T-cell (primary cell): ENCODE measurements around the gene ZBED2. TPM values are rescaled to one million over a fixed set of nuclear protein-coding genes. Genes with fewer than 3 reads are reported as not detected.

Experiments used
- ATAC-seq, 4 experiments: fragments of 200-7000 bp in 3 of 4; fragments of 150-1000 bp in 1 of 4; cut with Tn5 transposase; replicated peaks in 1 of 4; 1 replicate in 3 of 4; 2 replicates in 1 of 4; pipeline ENCODE4 v1.10.0; 2021; ENCODE audit warnings: moderate library complexity in 3 of 4, mild to moderate bottlenecking in 2 of 4, moderate number of reproducible peaks in 1 of 4
- CTCF ChIA-PET, 2 donors: fragments of 300-600 bp; sonication (Branson Sonifier 250); formaldehyde crosslinking; loops; one replicate each; lab custom pipeline; 2022; ENCODE audit warnings: antibody characterized with exemption in 2 of 2; lab: Charles Lee
- POLR2A ChIA-PET, 2 donors: fragments of 300-600 bp; sonication (Branson Sonifier 250); formaldehyde crosslinking; loops; one replicate each; lab custom pipeline; 2022; ENCODE audit warnings: antibody characterized with exemption in 2 of 2; lab: Charles Lee
- DNase-seq, 35 experiments: peaks; one replicate each; pipeline versions ENCODE4 v3.0.0 to v3.0.0-alpha.2; 2013 to 2023
- H3K27ac ChIP-seq: one replicate; pipeline ENCODE4 v1.5.1; 2013; ENCODE audit warnings: low read length
- H3K27me3 ChIP-seq, 2 experiments: replicated peaks in 1 of 2; 1 replicate in 1 of 2; 2 replicates in 1 of 2; pipeline versions ENCODE4 v1.6.1 to v1.7.0; 2013; ENCODE audit warnings: low read length in 1 of 2, mixed read lengths in 1 of 2; ENCODE audit not compliant: control insufficient read depth in 2 of 2, insufficient read depth in 2 of 2; ENCODE audit errors: extremely low read depth in 1 of 2
- H3K36me3 ChIP-seq, 2 donors: 1 replicate in 1 of 2; 2 replicates in 1 of 2; pipeline versions ENCODE4 v1.6.1 to v1.7.0; 2013; ENCODE audit warnings: low read length in 1 of 2; ENCODE audit not compliant: control insufficient read depth in 2 of 2, insufficient read depth in 1 of 2; ENCODE audit errors: extremely low read depth in 1 of 2
- H3K4me1 ChIP-seq, 2 experiments: 1 replicate in 1 of 2; 2 replicates in 1 of 2; pipeline versions ENCODE4 v1.6.1 to v1.7.0; 2013; ENCODE audit warnings: low read length in 2 of 2, mixed read lengths in 1 of 2; ENCODE audit not compliant: insufficient read depth in 2 of 2, control insufficient read depth in 1 of 2; ENCODE audit errors: extremely low read depth in 1 of 2
- H3K4me3 ChIP-seq, 2 donors: 1 replicate in 1 of 2; 2 replicates in 1 of 2; pipeline versions ENCODE4 v1.5.1 to v1.7.0; 2013; ENCODE audit warnings: mild to moderate bottlenecking in 2 of 2, low read length in 1 of 2, moderate library complexity in 1 of 2; ENCODE audit not compliant: control insufficient read depth in 1 of 2; ENCODE audit errors: extremely low read depth in 1 of 2
- H3K9me3 ChIP-seq: 2 replicates; pipeline ENCODE4 v1.7.0; 2013
- H3K27ac Mint-ChIP-seq, 2 donors: one replicate each; pipeline ENCODE4 v1.8.0; 2020 to 2021; ENCODE audit warnings: mild to moderate bottlenecking in 2 of 2, mixed read lengths in 2 of 2
- H3K27me3 Mint-ChIP-seq, 2 donors: one replicate each; pipeline ENCODE4 v1.8.0; 2021 to 2022; ENCODE audit warnings: mixed read lengths in 2 of 2
- H3K36me3 Mint-ChIP-seq: one replicate; pipeline ENCODE4 v1.8.0; 2021; ENCODE audit warnings: mixed read lengths
- H3K4me1 Mint-ChIP-seq, 3 donors: one replicate each; pipeline ENCODE4 v1.8.0; 2020 to 2022; ENCODE audit warnings: mixed read lengths in 3 of 3, mild to moderate bottlenecking in 1 of 3
- H3K4me3 Mint-ChIP-seq, 3 donors: one replicate each; pipeline ENCODE4 v1.8.0; 2020 to 2022; ENCODE audit warnings: mild to moderate bottlenecking in 3 of 3, mixed read lengths in 3 of 3, moderate library complexity in 3 of 3
- H3K9me3 Mint-ChIP-seq, 3 donors: one replicate each; pipeline ENCODE4 v1.8.0; 2020 to 2022; ENCODE audit warnings: mixed read lengths in 3 of 3
- WGBS: methylation state at CpG from one replicate; pipeline ENCODE4 v1.1.5; 2013; ENCODE audit warnings: missing lambda C conversion rate; ENCODE audit not compliant: insufficient coverage; 5-methylcytosine and 5-hydroxymethylcytosine counted together
- total RNA-seq, 35 experiments: library from RNA in 6 of 35; stranded (reverse) in 6 of 35; fragments of 120-200 nt in 1 of 35; gene quantifications; one replicate each; pipeline versions ENCODE4 v1.2.1 to v1.2.4 and lab custom pipeline; 2013 to 2026

ZBED2 gene
- total RNA-seq, 5 donors from 2014 or later (not counting 1 experiment from before 2014, with no cell fraction given): 0.35 to 0.82 (median 0.73) TPM; not detected in 2

DNA sequence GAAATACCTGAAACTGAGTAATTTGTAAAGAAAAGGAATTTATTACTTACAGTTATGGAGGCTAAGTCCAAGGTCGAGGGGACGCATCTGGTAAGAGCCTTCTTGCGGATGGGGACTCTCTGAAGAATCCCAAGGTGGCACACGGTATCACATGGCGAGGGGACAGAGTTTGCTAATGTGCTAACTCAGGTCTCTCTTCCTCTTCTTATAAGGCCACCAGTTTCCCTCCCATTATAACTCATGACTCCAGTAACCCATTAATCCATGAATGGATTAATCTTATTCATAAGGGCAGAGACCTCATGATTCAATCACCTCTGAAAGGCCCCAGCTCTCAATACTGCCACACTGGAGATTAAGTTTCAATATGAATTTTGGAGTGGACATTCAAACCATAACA, 15.7 kb downstream of the ZBED2 start:
- H3K9me3 Mint-ChIP-seq: no peaks in the 10 kb centered on the region
- CTCF ChIA-PET: interaction anchor here in 1 of 2 donors (0.5 kb wide), 1 partner anchor 126 kb away, joined by 6 read pairs; no protein-coding TSS in a partner anchor
- peaks cover 55 to 71% (median 68%) of the 10 kb centered on the region in 3 donors for H3K4me1 Mint-ChIP-seq
- no peaks in the 10 kb centered on the region for H3K9me3 ChIP-seq
- H3K4me1 ChIP-seq: no peaks in the 10 kb centered on the region
- no peak overlapping the region for H3K4me3 ChIP-seq
- no peak for ATAC-seq
- no peaks in the 10 kb centered on the region for H3K27me3 ChIP-seq
- peaks cover 77% of the 10 kb centered on the region for H3K36me3 Mint-ChIP-seq
- 95% methylated on average over 4 of the region's 5 CpGs for WGBS
- no peak overlapping the region for H3K27ac Mint-ChIP-seq
- no peaks in the 10 kb centered on the region for H3K27me3 Mint-ChIP-seq
- H3K36me3 ChIP-seq: peaks cover 0 to 74% of the 10 kb centered on the region in 2 donors
- H3K4me3 Mint-ChIP-seq: no peak overlapping the region
- POLR2A ChIA-PET: interaction anchor here in 1 of 2 donors (0.6 to 0.7 kb wide), 2 partner anchors 31 to 1128 kb away, joined by 3 to 4 read pairs; no protein-coding TSS in a partner anchor
- H3K27ac ChIP-seq: no peak overlapping the region
- DNase-seq: no peak

GRCh38 chr3:111578867-111579266, 16.3 kb downstream of the ZBED2 start:
- no peaks in the 10 kb centered on the region for H3K4me1 ChIP-seq
- CTCF ChIA-PET: interaction anchor here (0.7 to 2.3 kb wide), 9 partner anchors 28 to 434 kb away, joined by 3 to 22 read pairs (median 4); no protein-coding TSS in a partner anchor
- Mint-ChIP-seq H3K36me3 (peaks cover 72% of the 10 kb centered on the region), H3K4me1 (peaks cover 51 to 69% (median 68%) of the 10 kb centered on the region in 3 donors), H3K9me3 (no peaks in the 10 kb centered on the region), H3K4me3 (no peak overlapping the region), H3K27ac (peak overlapping the region in 1 of 2 donors; percentile 50), H3K27me3 (no peaks in the 10 kb centered on the region)
- H3K4me3 ChIP-seq: no peak overlapping the region
- peaks cover 0 to 67% of the 10 kb centered on the region in 2 donors for H3K36me3 ChIP-seq
- 83% methylated on average over 1 of the region's 4 CpGs for WGBS
- ATAC-seq (no peak), DNase-seq (no peak)
- H3K9me3 ChIP-seq: no peaks in the 10 kb centered on the region
- no peaks in the 10 kb centered on the region for H3K27me3 ChIP-seq
- H3K27ac ChIP-seq: no peak overlapping the region
- POLR2A ChIA-PET: interaction anchor here in 1 of 2 donors (0.6 to 0.7 kb wide), 2 partner anchors 32 to 1127 kb away, joined by 3 to 4 read pairs; no protein-coding TSS in a partner anchor

GRCh38 chr3:111577798-111578685, 17.1 kb downstream of the ZBED2 start:
- Mint-ChIP-seq H3K9me3 (no peaks in the 10 kb centered on the region), H3K4me3 (no peak overlapping the region), H3K27ac (peak overlapping the region; percentile 16 to 46), H3K4me1 (peaks cover 59 to 73% (median 69%) of the 10 kb centered on the region in 3 donors), H3K27me3 (no peaks in the 10 kb centered on the region), H3K36me3 (peaks cover 73% of the 10 kb centered on the region)
- ATAC-seq (peak; percentile 63 to 86 (median 69)), DNase-seq (peak in 1 of 35 experiments; percentile 58)
- CTCF ChIA-PET: interaction anchor here (0.7 to 2.3 kb wide), 16 partner anchors 12 to 435 kb away, joined by 3 to 22 read pairs (median 3); no protein-coding TSS in a partner anchor
- no CpG with 5 or more reads among the region's 4 CpGs for WGBS
- no peak overlapping the region for H3K4me3 ChIP-seq
- no peak overlapping the region for H3K27ac ChIP-seq
- POLR2A ChIA-PET: interaction anchor here in 1 of 2 donors (0.6 to 0.7 kb wide), 2 partner anchors 38 to 283 kb away, joined by 3 read pairs; no protein-coding TSS in a partner anchor
- H3K27me3 ChIP-seq: no peaks in the 10 kb centered on the region
- H3K36me3 ChIP-seq: peaks cover 0 to 62% of the 10 kb centered on the region in 2 donors
- H3K9me3 ChIP-seq: no peaks in the 10 kb centered on the region
- no peaks in the 10 kb centered on the region for H3K4me1 ChIP-seq

GRCh38 chr3:111577113-111577512, 18.0 kb downstream of the ZBED2 start:
- peaks cover 59 to 73% (median 72%) of the 10 kb centered on the region in 3 donors for H3K4me1 Mint-ChIP-seq

DNA sequence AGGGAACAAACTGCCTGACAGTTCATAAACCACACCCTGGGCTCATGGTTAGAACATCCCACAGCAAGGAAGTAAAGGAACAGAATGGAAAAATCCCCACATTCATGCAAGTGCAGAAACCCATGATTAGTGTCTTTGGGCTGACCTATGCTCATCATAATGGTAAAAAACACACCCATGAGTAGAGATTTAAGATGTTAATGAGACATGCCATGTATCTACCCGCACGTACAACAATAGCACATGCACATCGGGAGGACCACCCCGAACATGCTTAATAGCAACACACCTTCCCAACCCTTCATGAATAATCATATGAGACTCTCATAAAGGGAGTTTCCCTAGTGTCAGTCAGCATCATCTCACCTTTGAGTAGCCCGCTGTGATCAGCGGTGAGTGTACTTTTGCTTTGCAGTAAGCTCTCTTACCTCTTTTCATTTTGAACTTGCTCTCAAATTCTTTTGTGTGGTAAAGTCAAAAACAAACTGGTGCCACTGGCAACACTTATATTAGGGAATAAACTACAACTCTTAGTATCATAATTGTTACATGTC, 23.2 kb downstream of the ZBED2 start:
- ATAC-seq: peak in 3 of 4 experiments; percentile 36 to 80 (median 73)
- Mint-ChIP-seq H3K27me3 (no peaks in the 10 kb centered on the region), H3K9me3 (no peaks in the 10 kb centered on the region), H3K4me3 (no peak overlapping the region), H3K27ac (peak overlapping the region; percentile 2 to 7), H3K36me3 (peaks cover 65% of the 10 kb centered on the region), H3K4me1 (peaks cover 59 to 71% (median 68%) of the 10 kb centered on the region in 3 donors)
- Histone ChIP-seq H3K4me1 (peaks cover 3 to 16% of the 10 kb centered on the region in 2 experiments), H3K36me3 (peaks cover 5 to 40% of the 10 kb centered on the region in 2 donors), H3K4me3 (no peak overlapping the region), H3K27ac (no peak overlapping the region), H3K9me3 (no peaks in the 10 kb centered on the region), H3K27me3 (no peaks in the 10 kb centered on the region)
- WGBS: 53% methylated on average over 2 of the region's 6 CpGs
- DNase-seq: peak in 16 of 35 experiments; percentile 7 to 58 (median 13)
- POLR2A ChIA-PET: no interaction called here
- CTCF ChIA-PET: interaction anchor here in 1 of 2 donors (1.0 kb wide), 1 partner anchor 44 kb away, joined by 4 read pairs; no protein-coding TSS in a partner anchor

More at GRCh38 chr3:111577113-111577512, 18.0 kb downstream of the ZBED2 start:
- H3K36me3 Mint-ChIP-seq: peaks cover 70% of the 10 kb centered on the region
- WGBS: 90% methylated on average over 1 of the region's 1 CpG
- Histone ChIP-seq H3K4me3 (no peak overlapping the region), H3K9me3 (no peaks in the 10 kb centered on the region), H3K4me1 (no peaks in the 10 kb centered on the region), H3K27ac (no peak overlapping the region), H3K27me3 (no peaks in the 10 kb centered on the region), H3K36me3 (peaks cover 0 to 67% of the 10 kb centered on the region in 2 donors)
- ATAC-seq (no peak), DNase-seq (no peak)
- CTCF ChIA-PET: interaction anchor here (0.9 to 2.3 kb wide), 9 partner anchors 13 to 426 kb away, joined by 3 to 22 read pairs (median 4); no protein-coding TSS in a partner anchor
- H3K9me3 Mint-ChIP-seq: no peaks in the 10 kb centered on the region
- no peaks in the 10 kb centered on the region for H3K27me3 Mint-ChIP-seq
- no peak overlapping the region for H3K27ac Mint-ChIP-seq
- POLR2A ChIA-PET: no interaction called here
- H3K4me3 Mint-ChIP-seq: no peak overlapping the region

- Mint-ChIP-seq H3K27ac (no peak overlapping the region), H3K4me3 (no peak overlapping the region), H3K36me3 (peaks cover 63% of the 10 kb centered on the region), H3K9me3 (no peaks in the 10 kb centered on the region), H3K4me1 (peaks cover 60 to 72% (median 67%) of the 10 kb centered on the region in 3 donors), H3K27me3 (no peaks in the 10 kb centered on the region)
- ChIA-PET CTCF (interaction anchor here in 1 of 2 donors (1.4 kb wide), 1 partner anchor 45 kb away, joined by 3 read pairs; no protein-coding TSS in a partner anchor), POLR2A (no interaction called here)
- Histone ChIP-seq H3K9me3 (no peaks in the 10 kb centered on the region), H3K27me3 (no peaks in the 10 kb centered on the region), H3K36me3 (peaks cover 5 to 37% of the 10 kb centered on the region in 2 donors), H3K27ac (no peak overlapping the region), H3K4me1 (peaks cover 3 to 16% of the 10 kb centered on the region in 2 experiments), H3K4me3 (no peak overlapping the region)
- ATAC-seq: no peak
- no peak for DNase-seq
- WGBS: no CpG with 5 or more reads among the region's 1 CpG
These were observed 23.9 kb downstream of the ZBED2 start for GRCh38 chr3:111571282-111571681.
